Spleen (tissue), 7 donors: Measurements from ENCODE around the gene WDFY4.

Experiments
- CTCF ChIP-seq, 11 experiments: fragments of 200-600 bp in 7 of 11; fragments of 450-650 bp in 4 of 11; sonication (generic) in 4 of 11; IDR thresholded peaks in 8 of 11; conservative IDR thresholded peaks in 3 of 11; 1 replicate in 7 of 11; 2 replicates in 4 of 11; pipeline versions ENCODE4 v1.4.0 to v1.8.0; 2016 to 2021; ENCODE audit warnings: antibody characterized with exemption in 11 of 11, inconsistent platforms in 4 of 11, mild to moderate bottlenecking in 1 of 11
- POLR2A ChIP-seq, 3 donors: fragments of 450-650 bp; IDR thresholded peaks; one replicate each; pipeline ENCODE4 v1.5.1; 2017; ENCODE audit warnings: antibody characterized with exemption in 3 of 3, mild to moderate bottlenecking in 1 of 3
- donor health status: DM: no; HTN: no; CAD: no; lungs with moderate emphysema.
- donor health status: DM: no; HTN: no; CAD: no.
- donor health status: DM: no; HTN: no; CAD: no.

GRCh38 chr10:49001870-49002672 is 317.4 kb downstream of the WDFY4 start:
- TF ChIP-seq CTCF (IDR thresholded peaks at IDR 0.05 in 8 of 11, conservative IDR thresholded peaks at IDR 0.05 in 3 of 11) (no peak), POLR2A (IDR thresholded peaks at IDR 0.05) (no peak)
